RCC 7860 (cell line): ENCODE measurements around the gene SLC26A4.

ENCODE experiments used
- DNase-seq: peaks from one replicate; pipeline ENCODE4 v3.0.0-alpha.2; 2015; ENCODE audit warnings: low spot score
- FAIRE-seq: peaks from 2 replicates; lab custom pipeline; 2012; peaks lifted over from hg19 to GRCh38; lab: Jason Lieb, UNC

SLC26A4 gene

GRCh38 chr7:107743567-107744344, 83.1 kb downstream of the SLC26A4 start, which contains the start of gene CBLL1:
Gene CBLL1 (plus strand): TSS chr7:107744142. CDS start chr7:107744164, 22 bp downstream.
- FAIRE-seq: peak; percentile 52
- peak; percentile 94 for DNase-seq

DNA sequence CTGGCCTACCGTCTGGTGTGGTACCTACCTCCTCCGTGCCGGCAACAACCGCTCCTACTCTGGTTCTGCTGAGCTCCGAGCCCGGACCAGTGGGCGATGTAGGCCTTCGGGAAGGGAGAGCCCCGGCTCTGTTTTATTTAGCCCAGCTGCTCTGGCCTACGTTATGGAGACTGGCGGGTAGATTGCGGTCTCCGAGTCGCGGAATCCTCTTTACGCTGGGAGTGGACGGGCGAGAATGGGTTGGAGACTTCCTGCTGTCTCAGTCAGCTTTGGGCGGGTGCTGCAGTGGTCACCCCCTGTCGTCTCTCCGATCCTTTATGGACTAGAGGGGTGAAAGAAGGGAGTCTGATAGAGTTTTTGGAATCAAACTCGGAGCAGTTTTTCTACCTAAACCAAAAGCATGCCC, 83.7 kb downstream of the SLC26A4 start:
- FAIRE-seq (no peak), DNase-seq (no peak)

GRCh38 chr7:107746006-107746405, 85.4 kb downstream of the SLC26A4 start:
- FAIRE-seq: no peak
- DNase-seq: no peak

- FAIRE-seq: no peak
These were observed 90.5 kb downstream of the SLC26A4 start for GRCh38 chr7:107751113-107751512.

DNA sequence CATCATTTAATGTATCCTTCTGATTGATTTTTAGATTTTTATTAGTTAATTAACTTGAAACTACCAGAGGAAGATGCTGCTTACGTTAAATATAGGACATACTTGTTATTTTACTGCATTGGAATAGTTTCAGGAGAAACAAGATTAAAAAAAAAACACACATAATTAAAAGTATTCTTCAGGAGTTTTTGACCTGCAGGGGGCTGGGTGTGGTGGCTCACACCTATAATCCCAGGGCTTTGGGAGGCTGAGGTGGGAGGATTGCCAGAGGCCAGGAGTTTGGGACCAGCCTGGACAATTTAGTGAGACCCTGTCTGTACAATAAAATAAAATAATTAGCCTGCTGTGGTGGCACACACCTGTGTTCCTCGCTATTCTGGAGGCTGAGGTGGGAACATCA, 94.0 kb downstream of the SLC26A4 start:
- DNase-seq (no peak), FAIRE-seq (no peak)

More at GRCh38 chr7:107751113-107751512, 90.5 kb downstream of the SLC26A4 start:
- no peak for DNase-seq

- FAIRE-seq (no peak), DNase-seq (no peak)
These were observed 98.0 kb downstream of the SLC26A4 start for GRCh38 chr7:107758667-107759066.

GRCh38 chr7:107767391-107767790, 106.8 kb downstream of the SLC26A4 start:
- FAIRE-seq (no peak), DNase-seq (no peak)
